Mesodermal cell (in vitro differentiated cells): ENCODE measurements around the gene PNLIPRP2.
A peak's percentile ranks its signal among the peaks of the same experiment; 100 is the strongest.

Experiments
- H3K27ac ChIP-seq: 2 replicates; pipeline ENCODE4 v1.7.0; 2013; ENCODE audit warnings: mild to moderate bottlenecking, low read depth, low read length, moderate library complexity; ENCODE audit not compliant: severe bottlenecking
- H3K36me3 ChIP-seq: 2 replicates; pipeline ENCODE4 v1.7.1; 2013; ENCODE audit warnings: mild to moderate bottlenecking, low read length, moderate library complexity; ENCODE audit not compliant: control insufficient read depth, insufficient read depth
- H3K4me1 ChIP-seq: one replicate; pipeline ENCODE4 v1.7.1; 2013; ENCODE audit warnings: mild to moderate bottlenecking, low read length; ENCODE audit not compliant: insufficient read depth, control insufficient read depth, poor library complexity, severe bottlenecking
- H3K4me3 ChIP-seq: 2 replicates; pipeline ENCODE4 v1.7.0; 2013; ENCODE audit warnings: low read length, control low read depth, mild to moderate bottlenecking; ENCODE audit not compliant: insufficient read depth, poor library complexity, severe bottlenecking; ENCODE audit errors: extremely low read depth
- H3K9me3 ChIP-seq: 2 replicates; pipeline ENCODE4 v1.7.1; 2013; ENCODE audit warnings: mild to moderate bottlenecking, low read length, moderate library complexity; ENCODE audit not compliant: control insufficient read depth
- WGBS, 2 experiments: methylation state at CpG; one replicate each; pipeline ENCODE4 v1.1.5; 2013; ENCODE audit warnings: missing lambda C conversion rate in 2 of 2; ENCODE audit not compliant: insufficient coverage in 2 of 2; 5-methylcytosine and 5-hydroxymethylcytosine counted together

Gene PNLIPRP2

DNA sequence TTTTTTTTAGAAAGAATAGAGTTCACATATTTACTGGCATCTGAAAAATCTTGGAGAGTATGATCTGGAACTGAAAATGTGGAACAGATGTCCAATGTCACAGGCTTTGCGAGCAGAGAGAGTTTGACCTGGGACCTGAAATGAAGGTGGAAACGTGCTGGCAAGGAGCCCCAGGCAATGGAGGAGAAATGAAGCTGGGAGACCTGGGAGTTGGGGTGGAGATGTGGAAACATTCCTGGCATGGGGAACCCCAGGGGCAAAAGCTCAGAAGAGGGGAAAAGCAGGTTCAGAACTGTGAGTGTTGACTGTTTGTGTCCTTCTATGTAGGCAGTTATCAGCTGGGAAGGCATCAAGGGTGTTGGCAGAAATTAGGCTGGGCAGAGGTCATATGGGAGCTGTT lies 7.3 kb upstream of the PNLIPRP2 start:
- WGBS, 2 experiments: 82 to 92% methylated on average over 2 of the region's 2 CpGs
- H3K4me3 ChIP-seq: no peak overlapping the region
- no peak overlapping the region for H3K27ac ChIP-seq
- no peaks in the 10 kb centered on the region for H3K4me1 ChIP-seq
- no peaks in the 10 kb centered on the region for H3K36me3 ChIP-seq
- no peaks in the 10 kb centered on the region for H3K9me3 ChIP-seq

- Histone ChIP-seq H3K4me1 (no peaks in the 10 kb centered on the region), H3K36me3 (no peaks in the 10 kb centered on the region), H3K9me3 (no peaks in the 10 kb centered on the region), H3K27ac (no peak overlapping the region), H3K4me3 (no peak overlapping the region)
- 29 to 50% methylated on average over 2 of the region's 2 CpGs for WGBS, 2 experiments
These were observed 6.0 kb upstream of the PNLIPRP2 start for GRCh38 chr10:116614796-116615195.

GRCh38 chr10:116615199-116615776 lies 5.5 kb upstream of the PNLIPRP2 start:
- Histone ChIP-seq H3K4me3 (no peak overlapping the region), H3K27ac (no peak overlapping the region), H3K9me3 (no peaks in the 10 kb centered on the region), H3K36me3 (no peaks in the 10 kb centered on the region), H3K4me1 (no peaks in the 10 kb centered on the region)
- 84 to 100% methylated on average over 1 to 2 of the region's 3 CpGs for WGBS, 2 experiments

- Histone ChIP-seq H3K36me3 (no peaks in the 10 kb centered on the region), H3K27ac (no peak overlapping the region), H3K4me3 (no peak overlapping the region), H3K4me1 (no peaks in the 10 kb centered on the region), H3K9me3 (no peaks in the 10 kb centered on the region)
- 90 to 97% methylated on average over 5 to 8 of the region's 8 CpGs for WGBS, 2 experiments
These were observed 723 bp downstream of the PNLIPRP2 start for GRCh38 chr10:116621476-116621875.

DNA sequence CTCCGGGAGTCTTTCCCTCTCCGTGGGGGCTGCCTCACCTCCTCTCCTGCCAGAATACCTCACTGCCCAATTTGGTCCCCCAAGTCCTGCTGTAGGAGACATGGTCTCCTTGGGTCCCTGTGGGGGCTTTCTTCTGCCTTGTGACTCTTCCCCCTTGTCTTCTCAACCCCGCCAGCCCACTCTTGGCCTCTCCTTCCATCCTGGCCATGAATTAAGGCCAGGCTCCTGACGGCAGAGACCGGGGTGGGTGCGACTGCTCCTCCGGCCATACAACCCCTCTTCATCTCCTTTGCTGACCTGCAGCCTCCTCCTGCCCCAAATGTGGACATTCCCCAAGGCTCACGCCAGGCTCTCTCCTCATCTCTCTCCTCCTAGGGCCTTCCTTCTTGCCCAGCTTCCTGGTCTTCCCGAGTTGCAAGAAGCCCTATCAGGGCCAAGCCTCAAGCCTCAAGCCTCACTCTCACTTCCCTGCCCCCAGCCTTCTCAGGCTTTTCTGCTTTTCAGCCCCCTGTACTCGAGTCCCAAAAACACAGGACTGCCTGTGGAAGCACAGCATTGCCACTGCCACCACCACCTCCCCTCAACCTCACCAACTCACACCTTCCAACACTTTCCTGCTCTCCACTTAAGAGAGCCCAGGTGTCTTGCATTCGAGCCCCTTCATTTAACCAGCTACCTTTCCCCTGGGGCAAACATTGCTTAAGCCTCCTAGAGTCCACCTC lies 1.3 kb downstream of the PNLIPRP2 start:
- Histone ChIP-seq H3K27ac (no peak overlapping the region), H3K9me3 (no peaks in the 10 kb centered on the region), H3K4me1 (no peaks in the 10 kb centered on the region), H3K4me3 (no peak overlapping the region), H3K36me3 (no peaks in the 10 kb centered on the region)
- WGBS, 2 experiments: 90 to 95% methylated on average over 10 to 11 of the region's 11 CpGs

GRCh38 chr10:116625845-116626244 lies 5.1 kb downstream of the PNLIPRP2 start:
- Histone ChIP-seq H3K4me1 (no peaks in the 10 kb centered on the region), H3K36me3 (no peaks in the 10 kb centered on the region), H3K4me3 (no peak overlapping the region), H3K27ac (no peak overlapping the region), H3K9me3 (no peaks in the 10 kb centered on the region)
- WGBS, 2 experiments: 87 to 92% methylated on average over 5 to 7 of the region's 7 CpGs

DNA sequence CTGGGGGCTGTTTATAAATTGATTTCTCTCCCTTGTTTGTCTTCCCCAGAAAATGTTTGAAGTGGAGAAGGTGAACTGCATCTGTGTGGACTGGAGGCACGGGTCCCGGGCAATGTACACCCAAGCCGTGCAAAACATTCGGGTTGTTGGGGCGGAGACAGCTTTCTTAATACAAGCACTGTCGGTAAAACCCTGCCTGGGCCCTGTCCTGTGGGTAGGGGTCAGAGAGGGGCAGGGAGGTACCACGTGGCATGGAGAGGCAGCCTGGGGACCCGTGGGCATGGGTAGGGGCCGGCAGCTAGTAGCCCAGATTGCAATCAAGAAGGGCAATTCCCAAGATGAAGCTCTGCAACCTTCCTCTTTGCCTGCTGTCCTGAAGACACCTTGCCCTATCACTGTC lies 6.1 kb downstream of the PNLIPRP2 start:
- WGBS, 2 experiments: 82 to 90% methylated on average over 8 to 9 of the region's 9 CpGs
- H3K27ac ChIP-seq: no peak overlapping the region
- H3K4me3 ChIP-seq: no peak overlapping the region

DNA sequence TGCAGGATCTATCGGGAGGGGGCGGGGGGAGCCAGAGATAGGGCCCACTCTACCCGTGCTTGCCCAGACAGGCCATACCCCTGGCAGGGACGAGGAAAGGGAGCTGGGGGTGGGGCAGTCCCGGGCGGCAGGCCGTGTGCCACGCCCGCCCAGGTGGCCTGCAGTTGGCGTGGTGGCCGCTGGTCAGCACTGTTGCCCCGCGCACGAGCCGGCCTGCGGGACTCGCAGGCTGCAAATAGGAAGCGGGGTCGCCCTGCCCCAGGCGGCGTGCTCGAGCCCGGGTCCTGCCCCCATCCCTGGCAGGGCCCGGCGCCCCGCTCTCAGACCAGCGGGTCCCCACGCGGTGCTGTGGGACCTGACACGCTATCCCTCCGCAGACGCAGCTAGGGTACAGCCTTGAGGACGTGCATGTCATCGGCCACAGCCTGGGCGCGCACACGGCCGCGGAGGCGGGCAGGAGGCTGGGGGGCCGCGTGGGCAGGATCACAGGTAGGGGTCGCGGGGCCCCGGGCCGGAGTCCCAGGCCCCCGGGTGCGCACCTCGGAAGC lies 6.7 kb downstream of the PNLIPRP2 start:
- 40 to 61% methylated on average over 44 to 46 of the region's 49 CpGs for WGBS, 2 experiments
- H3K4me1 ChIP-seq: no peaks in the 10 kb centered on the region
- peak overlapping the region; percentile 14 for H3K4me3 ChIP-seq
- no peak overlapping the region for H3K27ac ChIP-seq
- no peaks in the 10 kb centered on the region for H3K9me3 ChIP-seq
- no peaks in the 10 kb centered on the region for H3K36me3 ChIP-seq

More for the DNA sequence above, 6.1 kb downstream of the PNLIPRP2 start:
- H3K9me3 ChIP-seq: no peaks in the 10 kb centered on the region
- H3K36me3 ChIP-seq: no peaks in the 10 kb centered on the region
- no peaks in the 10 kb centered on the region for H3K4me1 ChIP-seq

GRCh38 chr10:116629340-116629739 lies 8.6 kb downstream of the PNLIPRP2 start:
- WGBS, 2 experiments: 68 to 88% methylated on average over 4 of the region's 4 CpGs
- Histone ChIP-seq H3K27ac (no peak overlapping the region), H3K4me1 (no peaks in the 10 kb centered on the region), H3K36me3 (no peaks in the 10 kb centered on the region), H3K4me3 (no peak overlapping the region), H3K9me3 (no peaks in the 10 kb centered on the region)

- H3K4me3 ChIP-seq: no peak overlapping the region
- no peaks in the 10 kb centered on the region for H3K9me3 ChIP-seq
- no peaks in the 10 kb centered on the region for H3K4me1 ChIP-seq
- WGBS, 2 experiments: 89% methylated on average over 1 of the region's 2 CpGs; no CpG with 5 or more reads in 1 of the 2 experiments
- H3K27ac ChIP-seq: no peak overlapping the region
- no peaks in the 10 kb centered on the region for H3K36me3 ChIP-seq
These were observed 9.3 kb downstream of the PNLIPRP2 start for GRCh38 chr10:116630020-116630419.

- no peak overlapping the region for H3K4me3 ChIP-seq
- no peaks in the 10 kb centered on the region for H3K36me3 ChIP-seq
- 85% methylated on average over 3 to 6 of the region's 6 CpGs for WGBS, 2 experiments
These were observed 11.1 kb downstream of the PNLIPRP2 start for GRCh38 chr10:116631871-116632295.

More at GRCh38 chr10:116631871-116632295, 11.1 kb downstream of the PNLIPRP2 start:
- H3K4me1 ChIP-seq: no peaks in the 10 kb centered on the region
- no peaks in the 10 kb centered on the region for H3K9me3 ChIP-seq
- H3K27ac ChIP-seq: no peak overlapping the region
